SK-N-SH (cell line): ENCODE measurements around the gene TEX19.

Source experiments
- CHD2 ChIP-seq: fragments of 150-350 bp; IDR thresholded peaks from 2 replicates; pipeline ENCODE4 v1.6.1; 2018; ENCODE audit warnings: low read length; ENCODE audit not compliant: partially characterized antibody
- CTCF ChIP-seq: fragments of 200-600 bp; sonication (generic); IDR thresholded peaks from 2 replicates; pipeline ENCODE4 v1.6.1; 2017; ENCODE audit warnings: antibody characterized with exemption, mild to moderate bottlenecking, moderate library complexity
- EZH2phosphoT487 ChIP-seq: fragments of 200-600 bp; sonication (generic); IDR thresholded peaks from 2 replicates; pipeline ENCODE4 v1.6.1; 2017; ENCODE audit warnings: low read depth, mixed run types, mild to moderate bottlenecking, antibody characterized with exemption, moderate library complexity, borderline replicate concordance
- FOSL2 ChIP-seq: IDR thresholded peaks from 2 replicates; pipeline ENCODE4 v1.4.0; 2012; ENCODE audit warnings: low read depth, mild to moderate bottlenecking, moderate library complexity, borderline replicate concordance
- FOXJ3 ChIP-seq: sonication (generic); formaldehyde crosslinking; IDR thresholded peaks from 2 replicates; pipeline ENCODE4 v1.5.1; 2020; ENCODE audit warnings: mild to moderate bottlenecking, missing genetic modification reagents
- FOXM1 ChIP-seq: IDR thresholded peaks from 2 replicates; pipeline ENCODE4 v1.4.0; 2012; ENCODE audit warnings: low read depth, mild to moderate bottlenecking
- GATA2 ChIP-seq: sonication (generic); formaldehyde crosslinking; IDR thresholded peaks from 2 replicates; pipeline ENCODE4 v1.5.0; 2020; ENCODE audit warnings: mild to moderate bottlenecking, missing genetic modification reagents
- MXI1 ChIP-seq: IDR thresholded peaks from 2 replicates; pipeline ENCODE4 v1.6.1; 2012; ENCODE audit warnings: mild to moderate bottlenecking, low read depth, low read length, improper control_type of control experiment
- NFIC ChIP-seq: IDR thresholded peaks from 2 replicates; pipeline ENCODE4 v1.4.0; 2012; ENCODE audit warnings: borderline replicate concordance
- POLR2AphosphoS5 ChIP-seq: IDR thresholded peaks from 2 replicates; pipeline ENCODE4 v1.6.1; 2012; ENCODE audit warnings: low read depth, low read length
- TAF1 ChIP-seq: IDR thresholded peaks from 2 replicates; pipeline ENCODE4 v1.6.1; 2012; ENCODE audit warnings: low read depth, mild to moderate bottlenecking, low read length, moderate library complexity, borderline replicate concordance

GRCh38 chr17:82316651-82317393, 42.2 kb upstream of the TEX19 start:
- TF ChIP-seq TAF1 (no peak), GATA2 (CRISPR knock-in tag) (no peak), CHD2 (no peak), CTCF (no peak), EZH2phosphoT487 (no peak), FOSL2 (no peak), POLR2AphosphoS5 (no peak), FOXM1 (no peak), NFIC (no peak), MXI1 (no peak), FOXJ3 (CRISPR knock-in tag) (no peak)
